Adrenal gland (tissue), 12 donors: Measurements from ENCODE around the gene ARFGEF3. TPM values are rescaled to one million over a fixed set of nuclear protein-coding genes. Genes with fewer than 3 reads are reported as not detected.

Experiments used
- DNase-seq, 7 donors: peaks; one replicate each; pipeline ENCODE4 v3.0.0-alpha.2; 2019 to 2020
- H3K27ac ChIP-seq, 5 donors: fragments of 200-600 bp; sonication (generic) in 4 of 5; 1 replicate in 3 of 5; 2 replicates in 2 of 5; pipeline versions ENCODE4 v1.5.1 to v1.8.0; 2016 to 2020; ENCODE audit warnings: mild to moderate bottlenecking in 1 of 5
- H3K27me3 ChIP-seq: fragments of 200-600 bp; 2 replicates; pipeline ENCODE4 v1.8.0; 2021
- H3K36me3 ChIP-seq, 2 donors: fragments of 200-600 bp; replicated peaks in 1 of 2; 1 replicate in 1 of 2; 2 replicates in 1 of 2; pipeline versions ENCODE4 v1.5.1 to v1.8.0; 2018 to 2022
- H3K4me1 ChIP-seq, 2 donors: fragments of 200-600 bp; replicated peaks in 1 of 2; 1 replicate in 1 of 2; 2 replicates in 1 of 2; pipeline versions ENCODE4 v1.5.1 to v1.8.0; 2018 to 2021
- H3K4me3 ChIP-seq, 4 donors: fragments of 200-600 bp; sonication (generic) in 3 of 4; one replicate each; pipeline ENCODE4 v1.5.1; 2016 to 2018
- H3K9me3 ChIP-seq, 3 donors: fragments of 200-600 bp; sonication (generic) in 1 of 3; replicated peaks in 1 of 3; 1 replicate in 2 of 3; 2 replicates in 1 of 3; pipeline versions ENCODE4 v1.5.1 to v1.8.0; 2016 to 2021
- POLR2A ChIP-seq, 2 donors: fragments of 450-650 bp; IDR thresholded peaks; one replicate each; pipeline ENCODE4 v1.6.1; 2017; ENCODE audit warnings: antibody characterized with exemption in 2 of 2, mild to moderate bottlenecking in 2 of 2, moderate library complexity in 1 of 2
- WGBS, 4 donors: extraction: QIAGEN DNeasy Blood & Tissue Kit in 2 of 4; methylation state at CpG; one replicate each; pipeline versions ENCODE4 v1.1.5 to v1.1.7; 2013 to 2017; 5-methylcytosine and 5-hydroxymethylcytosine counted together
- intact Hi-C, 2 donors: fragments of 100-400 bp; cut with DNase I; formaldehyde crosslinking; loops; one replicate each; pipeline versions ENCODE4 v1.14.1 to v1.15.0; 2022 to 2023
- polyA plus RNA-seq, 3 donors: library from polyadenylated mRNA; stranded (reverse); fragments of 200-250 nt in 2 of 3; fragments of 350-450 nt in 1 of 3; fragmentation: Illumina TruSeq in 1 of 3; extraction: RNeasy Lipid Tissue Mini Kit (QIAGEN cat#74804) in 1 of 3; gene quantifications; one replicate each; pipeline ENCODE4 v1.2.3, GENCODE V29; 2013 to 2014
- total RNA-seq, 9 donors: library from RNA; depleted of rRNA in 4 of 9; stranded (reverse); fragments of >200 nt in 4 of 9; fragments of 120-200 nt in 1 of 9; fragmentation: NEBNext Ultra II Directional in 1 of 9; extraction: Animal tissue kit (Norgen Biotek cat#: 25700) in 1 of 9; gene quantifications; one replicate each; pipeline versions ENCODE4 v1.1.0 to v1.2.4, GENCODE V29; 2013 to 2023
- TF ChIP-seq, protein P1 (sequence below), 6 experiments: fragments of 450-650 bp in 4 of 6; fragments of 200-600 bp in 2 of 6; sonication (generic) in 1 of 6; IDR thresholded peaks; 1 replicate in 5 of 6; 2 replicates in 1 of 6; pipeline versions ENCODE4 v1.5.1 to v1.8.0; 2016 to 2021; ENCODE audit warnings: antibody characterized with exemption in 6 of 6, mild to moderate bottlenecking in 2 of 6, moderate library complexity in 1 of 6
- donor health status: healthy with polysubstance abuse.
- donor health status: Bipolar disorder and iron deficiency.
- donor health status: DM: yes; HTN: yes; CAD: no.
- donor health status: DM: no; HTN: no; CAD: no.
- donor health status: DM: no; HTN: no; CAD: no.
- donor health status: DM: yes; HTN: yes; CAD: no.

The ARFGEF3 gene
- total and polyA plus RNA-seq, 12 donors = 0.06 to 10.9 (median 0.91) TPM; not detected in 1

DNA sequence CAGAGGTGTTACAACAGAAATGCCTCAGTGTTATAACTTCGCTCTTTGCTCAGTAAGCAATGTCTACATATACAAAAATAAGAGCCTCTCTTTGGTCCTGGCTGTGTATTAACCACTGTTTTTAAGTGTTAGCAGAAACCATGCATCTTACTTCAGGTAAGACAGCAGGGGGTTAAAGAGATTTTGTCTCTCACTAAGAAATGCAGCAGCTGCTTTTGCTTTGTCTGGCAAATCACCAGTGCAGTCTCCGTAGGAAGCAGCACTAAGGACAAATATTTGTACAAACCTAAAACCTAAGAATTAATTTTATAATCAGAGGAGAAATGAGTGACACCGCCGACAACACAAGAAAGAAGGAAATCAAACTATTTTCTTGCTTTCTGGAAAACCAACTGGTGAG, 216.7 kb downstream of the ARFGEF3 start:
- Histone ChIP-seq H3K27me3 (no peaks in the 10 kb centered on the region), H3K9me3 (no peaks in the 10 kb centered on the region), H3K4me1 (no peaks in the 10 kb centered on the region), H3K36me3 (no peaks in the 10 kb centered on the region), H3K27ac (no peak overlapping the region), H3K4me3 (no peak overlapping the region)
- no peak for DNase-seq
- TF ChIP-seq, protein P1, sequence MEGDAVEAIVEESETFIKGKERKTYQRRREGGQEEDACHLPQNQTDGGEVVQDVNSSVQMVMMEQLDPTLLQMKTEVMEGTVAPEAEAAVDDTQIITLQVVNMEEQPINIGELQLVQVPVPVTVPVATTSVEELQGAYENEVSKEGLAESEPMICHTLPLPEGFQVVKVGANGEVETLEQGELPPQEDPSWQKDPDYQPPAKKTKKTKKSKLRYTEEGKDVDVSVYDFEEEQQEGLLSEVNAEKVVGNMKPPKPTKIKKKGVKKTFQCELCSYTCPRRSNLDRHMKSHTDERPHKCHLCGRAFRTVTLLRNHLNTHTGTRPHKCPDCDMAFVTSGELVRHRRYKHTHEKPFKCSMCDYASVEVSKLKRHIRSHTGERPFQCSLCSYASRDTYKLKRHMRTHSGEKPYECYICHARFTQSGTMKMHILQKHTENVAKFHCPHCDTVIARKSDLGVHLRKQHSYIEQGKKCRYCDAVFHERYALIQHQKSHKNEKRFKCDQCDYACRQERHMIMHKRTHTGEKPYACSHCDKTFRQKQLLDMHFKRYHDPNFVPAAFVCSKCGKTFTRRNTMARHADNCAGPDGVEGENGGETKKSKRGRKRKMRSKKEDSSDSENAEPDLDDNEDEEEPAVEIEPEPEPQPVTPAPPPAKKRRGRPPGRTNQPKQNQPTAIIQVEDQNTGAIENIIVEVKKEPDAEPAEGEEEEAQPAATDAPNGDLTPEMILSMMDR (IDR thresholded peaks at IDR 0.05) = no peak
- TF ChIP-seq POLR2A (IDR thresholded peaks at IDR 0.05) = no peak
- intact Hi-C loops = no loop called here
- 69 to 90% (median 78%) methylated on average over 4 of the region's 4 CpGs for WGBS, 4 donors

DNA sequence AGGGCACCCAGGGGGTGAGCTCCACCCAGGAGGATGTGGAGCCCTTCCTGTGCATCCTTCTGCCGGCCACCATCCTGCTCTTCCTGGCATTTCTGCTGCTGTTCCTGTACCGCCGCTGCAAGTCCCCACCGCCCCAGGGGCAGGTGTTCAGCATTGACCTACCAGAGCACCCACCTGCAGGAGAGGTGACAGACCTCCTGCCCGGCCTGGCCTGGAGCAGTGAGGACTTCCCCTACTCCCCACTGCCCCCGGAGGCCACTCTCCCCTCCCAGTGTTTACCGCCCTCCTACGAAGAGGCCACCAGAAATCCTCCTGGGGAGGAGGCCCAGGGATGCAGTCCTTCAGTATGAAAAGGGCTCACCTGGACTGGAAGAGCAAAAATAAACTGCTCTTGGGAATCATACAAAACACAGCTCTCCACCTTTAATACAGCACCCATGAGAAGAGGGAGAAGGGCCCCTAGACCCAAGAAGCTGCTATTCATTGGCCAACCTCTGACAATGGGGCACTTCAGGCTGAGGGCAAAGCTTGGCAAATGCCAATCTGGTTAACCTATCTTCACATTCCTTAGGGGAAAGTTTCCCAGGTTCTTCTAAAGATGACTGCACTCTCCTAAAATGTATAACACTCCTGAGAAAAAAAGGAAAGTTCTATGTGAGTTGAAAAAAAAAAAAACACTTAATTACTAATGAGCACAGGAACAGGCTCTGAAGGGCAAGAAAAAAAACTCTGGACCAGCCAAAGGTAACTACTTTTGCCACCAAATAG, 220.9 kb downstream of the ARFGEF3 start:
- no peaks in the 10 kb centered on the region for H3K36me3 ChIP-seq

DNA sequence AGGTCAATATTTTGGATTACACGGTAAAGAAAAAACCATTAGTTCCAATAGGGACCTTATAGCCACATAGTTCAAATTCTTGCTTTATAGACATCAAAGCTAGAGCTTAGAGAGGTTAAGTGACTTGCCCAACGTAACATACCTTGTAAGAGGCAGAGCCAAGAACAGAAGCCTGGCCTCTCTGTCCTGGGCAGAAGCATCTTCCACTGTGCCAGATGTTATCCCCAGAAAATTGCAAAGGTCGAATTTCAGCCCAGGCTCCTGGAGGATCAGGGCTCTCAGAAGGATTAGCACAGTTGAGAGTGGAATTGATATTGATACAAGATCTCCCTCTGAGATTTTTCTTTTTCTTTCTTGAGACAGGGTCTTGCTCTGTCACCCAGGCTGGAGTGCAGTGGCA, 222.0 kb downstream of the ARFGEF3 start:
- H3K4me1 ChIP-seq = no peaks in the 10 kb centered on the region
- H3K27me3 ChIP-seq = no peaks in the 10 kb centered on the region
- H3K9me3 ChIP-seq = no peaks in the 10 kb centered on the region
- TF ChIP-seq POLR2A (IDR thresholded peaks at IDR 0.05) = no peak
- TF ChIP-seq, protein P1 (IDR thresholded peaks at IDR 0.05) = no peak
- no peak overlapping the region for H3K27ac ChIP-seq
- H3K36me3 ChIP-seq = no peaks in the 10 kb centered on the region
- no peak overlapping the region for H3K4me3 ChIP-seq
- intact Hi-C loops = no loop called here
- 71 to 93% (median 79%) methylated on average over 3 of the region's 3 CpGs for WGBS, 4 donors
- no peak for DNase-seq

More for the DNA sequence above, 220.9 kb downstream of the ARFGEF3 start:
- intact Hi-C loops = no loop called here
- Histone ChIP-seq H3K9me3 (no peaks in the 10 kb centered on the region), H3K4me3 (no peak overlapping the region), H3K27me3 (no peaks in the 10 kb centered on the region), H3K27ac (no peak overlapping the region), H3K4me1 (no peaks in the 10 kb centered on the region)
- 77 to 87% (median 84%) methylated on average over 8 of the region's 8 CpGs for WGBS, 4 donors
- DNase-seq = no peak
- TF ChIP-seq POLR2A (IDR thresholded peaks at IDR 0.05) = no peak
- TF ChIP-seq, protein P1 (IDR thresholded peaks at IDR 0.05) = no peak

DNA sequence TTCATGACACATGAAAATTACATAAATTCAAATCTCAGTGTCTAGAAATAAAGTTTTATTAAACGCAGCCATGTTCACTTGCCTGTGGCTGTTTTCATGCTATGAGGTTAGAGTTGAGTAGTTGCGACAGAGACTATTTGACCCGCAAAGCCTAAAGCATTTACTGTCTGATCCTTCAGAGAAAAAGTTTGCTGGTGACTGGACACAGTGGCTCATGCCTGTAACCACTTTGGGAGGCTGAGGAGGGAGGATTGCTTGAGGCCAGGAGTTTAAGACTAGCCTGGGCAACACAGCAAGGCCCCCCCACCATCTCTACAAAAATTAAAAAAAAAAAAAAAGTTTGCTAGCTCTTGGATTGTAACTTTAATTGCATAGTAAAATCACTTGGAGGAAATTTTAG, 225.2 kb downstream of the ARFGEF3 start:
- no peaks in the 10 kb centered on the region for H3K9me3 ChIP-seq
- no peaks in the 10 kb centered on the region for H3K4me1 ChIP-seq
- H3K4me3 ChIP-seq = no peak overlapping the region
- intact Hi-C loops = no loop called here
- DNase-seq = no peak
- no peaks in the 10 kb centered on the region for H3K27me3 ChIP-seq
- 89 to 97% (median 91%) methylated on average over 3 of the region's 3 CpGs for WGBS, 4 donors
- H3K27ac ChIP-seq = no peak overlapping the region
- TF ChIP-seq, protein P1 (IDR thresholded peaks at IDR 0.05) = no peak
- TF ChIP-seq POLR2A (IDR thresholded peaks at IDR 0.05) = no peak
- no peaks in the 10 kb centered on the region for H3K36me3 ChIP-seq
